Ishikawa (cell line): ENCODE results near the gene YTHDF1.

Source experiments
- EP300 ChIP-seq: IDR thresholded peaks from 2 replicates; pipeline ENCODE4 v1.6.1; 2012; ENCODE audit warnings: borderline replicate concordance
- FOXM1 ChIP-seq: IDR thresholded peaks from 2 replicates; pipeline ENCODE4 v1.6.1; 2012; ENCODE audit warnings: low read depth, borderline replicate concordance
- MAX ChIP-seq: IDR thresholded peaks from 2 replicates; pipeline ENCODE4 v1.6.1; 2012
- RAD21 ChIP-seq: IDR thresholded peaks from 2 replicates; pipeline ENCODE4 v1.6.1; 2012; ENCODE audit warnings: low read depth
- REST ChIP-seq: IDR thresholded peaks from 2 replicates; pipeline ENCODE4 v1.6.1; 2012; ENCODE audit warnings: low read depth, mild to moderate bottlenecking
- TAF1 ChIP-seq: IDR thresholded peaks from 2 replicates; pipeline ENCODE4 v1.6.1; 2012; ENCODE audit warnings: low read depth, mild to moderate bottlenecking
- TCF12 ChIP-seq: IDR thresholded peaks from 2 replicates; pipeline ENCODE4 v1.6.1; 2012; ENCODE audit warnings: low read depth
- USF1 ChIP-seq: IDR thresholded peaks from 2 replicates; pipeline ENCODE4 v1.6.1; 2012
- YY1 ChIP-seq: IDR thresholded peaks from 2 replicates; pipeline ENCODE4 v1.6.1; 2012; ENCODE audit warnings: low read depth

- no peak for TF ChIP-seq YY1
- no peak for TF ChIP-seq EP300
- TF ChIP-seq MAX: no peak
- no peak for TF ChIP-seq TCF12
- no peak for TF ChIP-seq RAD21
- TF ChIP-seq TAF1: no peak
- TF ChIP-seq FOXM1: no peak
- no peak for TF ChIP-seq REST
- TF ChIP-seq USF1: no peak
Observed at GRCh38 chr20:63153254-63154221, 62.4 kb downstream of the YTHDF1 start.
